ENCODE data around the gene PDK2. TPM values are rescaled to one million over a fixed set of nuclear protein-coding genes. Genes with fewer than 3 reads are reported as not detected.

PDK2 gene
- total RNA-seq, 2 donors from 2014 or later: 47.1 to 79.5 TPM

DNA sequence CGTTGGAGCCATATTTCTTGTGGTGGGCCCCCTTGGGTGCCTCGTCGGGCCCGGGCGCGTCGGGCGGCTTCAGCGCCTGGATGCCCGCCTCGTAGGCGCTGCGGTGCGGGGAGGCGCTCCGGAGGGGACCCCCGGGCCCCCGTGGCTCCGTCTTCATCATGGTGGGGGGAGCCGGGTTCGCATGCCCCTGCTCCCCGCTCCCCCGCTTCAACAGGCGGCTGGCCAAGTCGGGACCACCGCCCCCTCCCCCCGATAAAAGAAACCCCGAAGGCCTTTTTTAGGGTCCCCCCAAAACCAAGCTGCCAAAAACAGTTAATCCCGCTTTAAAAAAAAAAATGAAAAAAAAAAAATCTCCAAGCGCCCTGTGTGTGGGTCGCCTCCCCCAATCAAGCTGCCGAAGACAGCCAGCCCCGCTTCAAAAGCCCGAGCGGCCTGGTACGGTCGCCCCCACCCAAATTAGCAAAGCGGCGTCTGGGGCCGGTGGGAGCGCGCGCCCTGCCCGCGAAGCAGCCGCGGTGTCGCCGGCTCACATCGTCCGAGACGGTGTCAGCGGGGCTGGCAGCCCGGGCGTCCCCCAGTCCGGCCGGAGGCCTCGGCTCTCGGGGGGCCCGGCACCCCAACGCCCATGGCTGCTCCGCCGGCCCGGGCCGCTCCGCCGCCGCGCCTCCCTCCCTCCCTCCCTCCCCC lies 55.3 kb downstream of the PDK2 start, which contains the start of gene PPP1R9B:
Gene PPP1R9B (minus strand): TSS at position 324 of the 687 bp plus-strand sequence. CDS start 164 bp downstream, at position 160.
- intact Hi-C loops (cut with DNase I): loop anchor here (5.0 to 10.0 kb wide), 2 partner anchors 33 to 56 kb away; partner anchors contain the start of gene PDK2
- WGBS: under 1% methylated on average over 62 of the region's 69 CpGs
- DNase-seq (ENCODE audit: low spot score): no peak

DNA sequence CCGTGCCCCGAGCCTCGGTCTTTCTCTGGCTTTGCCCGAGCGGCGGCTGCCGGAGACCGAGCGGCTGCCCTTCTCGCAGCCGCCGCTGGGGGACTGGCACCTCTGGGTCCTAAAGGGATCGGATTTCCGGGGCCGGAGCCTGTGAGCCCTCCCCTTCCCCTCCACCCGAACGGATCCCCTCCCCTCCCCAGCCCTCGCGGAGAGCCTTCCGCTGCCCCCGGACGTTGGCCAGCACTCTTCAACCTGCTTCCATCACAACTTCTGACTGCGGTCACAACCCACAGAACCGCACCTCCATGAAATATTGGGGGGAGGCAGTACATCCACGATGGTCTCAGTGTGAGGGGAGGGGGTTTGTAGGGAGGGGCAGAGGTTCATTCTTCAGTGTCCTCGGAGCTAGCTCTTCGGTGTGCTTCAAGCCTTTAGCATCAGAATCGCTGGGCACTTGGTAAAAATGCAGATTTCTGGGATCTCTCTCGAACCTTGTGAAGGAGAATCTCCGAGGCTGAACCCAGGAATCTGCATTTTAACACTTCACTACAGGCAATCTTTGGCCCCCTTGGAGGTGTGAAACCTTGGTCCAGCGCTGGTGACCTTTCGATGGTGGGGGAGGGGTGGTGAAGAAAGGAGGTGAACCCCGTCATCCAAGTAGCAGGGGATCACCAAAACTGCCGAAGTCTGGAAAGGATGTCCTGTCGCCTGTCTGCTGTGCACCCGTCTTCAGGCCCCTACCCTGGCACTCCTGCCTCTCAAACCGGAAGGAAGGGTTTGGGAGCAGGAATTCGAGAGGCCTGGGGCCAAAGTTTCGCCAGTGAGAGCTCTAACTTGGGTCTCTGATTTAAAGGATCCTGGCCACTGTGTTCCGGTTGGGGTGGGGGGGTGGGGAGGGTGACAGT lies 56.1 kb downstream of the PDK2 start:
- Histone ChIP-seq H3K27me3 (replicated peaks; ENCODE audit: insufficient read depth) (no peaks in the 10 kb centered on the region), H3K4me1 (replicated peaks) (peaks cover 19% of the 10 kb centered on the region), H3K4me3 (peak overlapping the region; percentile 69 to 86), H3K27ac (peak overlapping the region; percentile 77 to 90), H3K36me3 (no peaks in the 10 kb centered on the region), H3K9me3 (no peaks in the 10 kb centered on the region)
- under 1% methylated on average over 32 of the region's 40 CpGs for WGBS
- intact Hi-C loops (cut with DNase I): loop anchor here (5.0 to 10.0 kb wide), 2 partner anchors 34 to 56 kb away; partner anchors contain the start of gene PDK2
- DNase-seq (ENCODE audit: low spot score): peak; percentile 86
- TF ChIP-seq, protein P1, sequence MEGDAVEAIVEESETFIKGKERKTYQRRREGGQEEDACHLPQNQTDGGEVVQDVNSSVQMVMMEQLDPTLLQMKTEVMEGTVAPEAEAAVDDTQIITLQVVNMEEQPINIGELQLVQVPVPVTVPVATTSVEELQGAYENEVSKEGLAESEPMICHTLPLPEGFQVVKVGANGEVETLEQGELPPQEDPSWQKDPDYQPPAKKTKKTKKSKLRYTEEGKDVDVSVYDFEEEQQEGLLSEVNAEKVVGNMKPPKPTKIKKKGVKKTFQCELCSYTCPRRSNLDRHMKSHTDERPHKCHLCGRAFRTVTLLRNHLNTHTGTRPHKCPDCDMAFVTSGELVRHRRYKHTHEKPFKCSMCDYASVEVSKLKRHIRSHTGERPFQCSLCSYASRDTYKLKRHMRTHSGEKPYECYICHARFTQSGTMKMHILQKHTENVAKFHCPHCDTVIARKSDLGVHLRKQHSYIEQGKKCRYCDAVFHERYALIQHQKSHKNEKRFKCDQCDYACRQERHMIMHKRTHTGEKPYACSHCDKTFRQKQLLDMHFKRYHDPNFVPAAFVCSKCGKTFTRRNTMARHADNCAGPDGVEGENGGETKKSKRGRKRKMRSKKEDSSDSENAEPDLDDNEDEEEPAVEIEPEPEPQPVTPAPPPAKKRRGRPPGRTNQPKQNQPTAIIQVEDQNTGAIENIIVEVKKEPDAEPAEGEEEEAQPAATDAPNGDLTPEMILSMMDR (IDR thresholded peaks at IDR 0.05): peak; percentile 43 to 76 (median 56)
- TF ChIP-seq POLR2AphosphoS5 (IDR thresholded peaks at IDR 0.05): peak; percentile 60
- TF ChIP-seq POLR2A (IDR thresholded peaks at IDR 0.05): peak; percentile 73

More for the DNA sequence above, 55.3 kb downstream of the PDK2 start, which contains the start of gene PPP1R9B:
- peak within 1 kb of the TSS; percentile 69 to 86 for H3K4me3 ChIP-seq
- TF ChIP-seq, protein P1 (IDR thresholded peaks at IDR 0.05): no peak
- TF ChIP-seq POLR2A (IDR thresholded peaks at IDR 0.05) (no peak), POLR2AphosphoS5 (IDR thresholded peaks at IDR 0.05) (no peak)
- no peaks in the 10 kb centered on the region for H3K36me3 ChIP-seq
- H3K9me3 ChIP-seq: no peaks in the 10 kb centered on the region
- H3K4me1 ChIP-seq (replicated peaks): peaks cover 19% of the 10 kb centered on the region
- peak within 1 kb of the TSS; percentile 77 to 90 for H3K27ac ChIP-seq
- H3K27me3 ChIP-seq (replicated peaks; ENCODE audit: insufficient read depth): no peaks in the 10 kb centered on the region

DNA sequence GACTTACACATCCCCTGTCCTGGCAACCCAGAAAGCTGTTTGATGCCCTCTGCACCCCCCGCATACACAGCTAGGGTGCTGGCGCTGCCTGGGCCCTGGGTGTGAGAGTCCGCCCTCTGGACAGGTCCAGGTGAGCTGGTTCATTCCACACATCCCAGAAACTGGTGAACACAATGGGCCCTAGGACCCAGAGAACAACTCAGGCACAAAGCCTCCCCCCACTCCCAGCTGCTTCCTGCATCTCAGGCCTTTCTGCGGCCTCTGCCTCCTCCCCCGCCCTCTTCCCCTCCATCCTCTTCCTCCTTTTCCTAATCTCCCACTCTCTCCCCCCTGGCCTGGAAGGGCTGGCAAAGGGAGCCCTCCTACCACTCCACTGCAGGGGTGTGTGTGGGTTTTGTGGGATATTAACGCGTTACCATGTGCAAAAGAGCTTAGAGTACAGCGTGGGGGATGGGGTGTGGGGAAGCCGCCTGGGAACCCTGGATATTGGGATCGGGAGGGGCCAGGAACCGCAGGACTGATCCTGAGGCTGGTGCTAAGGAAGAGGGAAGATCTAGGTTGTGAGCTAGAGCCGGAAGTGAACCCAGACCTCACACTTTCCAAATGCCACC lies 56.9 kb downstream of the PDK2 start:
- H3K9me3 ChIP-seq: no peaks in the 10 kb centered on the region
- WGBS: 3% methylated on average over 12 of the region's 12 CpGs
- no peaks in the 10 kb centered on the region for H3K27me3 ChIP-seq (replicated peaks; ENCODE audit: insufficient read depth)
- peak overlapping the region; percentile 77 to 90 for H3K27ac ChIP-seq
- peak overlapping the region; percentile 69 to 86 for H3K4me3 ChIP-seq
- peaks cover 19% of the 10 kb centered on the region for H3K4me1 ChIP-seq (replicated peaks)
- H3K36me3 ChIP-seq: no peaks in the 10 kb centered on the region
- peak; percentile 77 for TF ChIP-seq POLR2AphosphoS5 (IDR thresholded peaks at IDR 0.05)
- peak; percentile 31 for TF ChIP-seq POLR2A (IDR thresholded peaks at IDR 0.05)
- TF ChIP-seq, protein P1 (IDR thresholded peaks at IDR 0.05): peak in 2 of 4 experiments; percentile 18 to 41
- peak; percentile 91 for DNase-seq (ENCODE audit: low spot score)
- intact Hi-C loops (cut with DNase I): loop anchor here (5.0 to 10.0 kb wide), 2 partner anchors 35 to 57 kb away; partner anchors contain the start of gene PDK2

DNA sequence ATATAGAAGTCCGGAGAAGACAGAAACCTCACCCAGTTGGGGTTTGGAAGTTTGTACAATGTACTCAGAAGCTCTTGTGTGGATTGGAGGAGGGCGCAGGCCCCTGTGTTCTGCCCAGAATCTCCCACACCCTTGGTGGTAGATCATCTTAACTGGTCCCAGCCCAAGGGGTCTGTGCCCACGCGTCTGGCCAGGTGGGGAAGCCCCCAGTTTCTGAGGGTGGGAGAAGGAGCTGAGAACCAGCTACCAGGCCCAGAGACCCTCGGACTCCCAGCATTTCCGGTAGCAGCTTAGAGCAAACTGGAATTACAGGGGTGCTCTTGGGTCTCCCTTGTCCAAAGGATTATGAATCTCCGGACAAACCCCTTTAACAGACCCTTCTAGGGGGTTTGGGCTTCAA lies 57.6 kb downstream of the PDK2 start:
- intact Hi-C loops (cut with DNase I): loop anchor here (5.0 to 10.0 kb wide), 2 partner anchors 35 to 58 kb away; partner anchors contain the start of gene PDK2
- peaks cover 17% of the 10 kb centered on the region for H3K4me1 ChIP-seq (replicated peaks)
- TF ChIP-seq POLR2AphosphoS5 (IDR thresholded peaks at IDR 0.05) (no peak), POLR2A (IDR thresholded peaks at IDR 0.05) (no peak)
- TF ChIP-seq, protein P1 (IDR thresholded peaks at IDR 0.05): no peak
- H3K27ac ChIP-seq: peak overlapping the region; percentile 77 to 90
- no peaks in the 10 kb centered on the region for H3K36me3 ChIP-seq
- H3K9me3 ChIP-seq: no peaks in the 10 kb centered on the region
- DNase-seq (ENCODE audit: low spot score): no peak
- no peak overlapping the region for H3K4me3 ChIP-seq
- H3K27me3 ChIP-seq (replicated peaks; ENCODE audit: insufficient read depth): no peaks in the 10 kb centered on the region
- 78% methylated on average over 7 of the region's 7 CpGs for WGBS
